ENCODE results near the gene DDX39A.
A peak's percentile ranks its signal among the peaks of the same experiment; 100 is the strongest.

DDX39A gene

GRCh38 chr19:14395710-14396336 is 23.3 kb downstream of the DDX39A start:
- DNase-seq, result no peak
- no peak for TF ChIP-seq GATA1 (IDR thresholded peaks at IDR 0.05; ENCODE audit: low read depth, low read length)
- no peak for TF ChIP-seq POLR2A (IDR thresholded peaks at IDR 0.05; ENCODE audit: low read length)

- TF ChIP-seq POLR2A (IDR thresholded peaks at IDR 0.05; ENCODE audit: low read length) (no peak), GATA1 (IDR thresholded peaks at IDR 0.05; ENCODE audit: low read depth, low read length) (no peak)
Observed at GRCh38 chr19:14395262-14395661, 23.9 kb downstream of the DDX39A start.

GRCh38 chr19:14394167-14394566 is 25.0 kb downstream of the DDX39A start:
- DNase-seq, result no peak
- TF ChIP-seq GATA1 (IDR thresholded peaks at IDR 0.05; ENCODE audit: low read depth, low read length) (no peak), POLR2A (IDR thresholded peaks at IDR 0.05; ENCODE audit: low read length) (no peak)

More at GRCh38 chr19:14395262-14395661, 23.9 kb downstream of the DDX39A start:
- no peak for DNase-seq

- TF ChIP-seq POLR2A (IDR thresholded peaks at IDR 0.05; ENCODE audit: low read length), result no peak
- no peak for TF ChIP-seq GATA1 (IDR thresholded peaks at IDR 0.05; ENCODE audit: low read depth, low read length)
- DNase-seq, result no peak
Observed at GRCh38 chr19:14393329-14393728, 25.8 kb downstream of the DDX39A start.

GRCh38 chr19:14391156-14391821 is 27.9 kb downstream of the DDX39A start:
- TF ChIP-seq GATA1 (IDR thresholded peaks at IDR 0.05; ENCODE audit: low read depth, low read length), result no peak
- no peak for TF ChIP-seq POLR2A (IDR thresholded peaks at IDR 0.05; ENCODE audit: low read length)
- peak; percentile 82 to 93 for DNase-seq

- no peak for DNase-seq
- TF ChIP-seq POLR2A (IDR thresholded peaks at IDR 0.05; ENCODE audit: low read length), result no peak
Observed at GRCh38 chr19:14390548-14390947, 28.6 kb downstream of the DDX39A start.

- no peak for DNase-seq
- TF ChIP-seq GATA1 (IDR thresholded peaks at IDR 0.05; ENCODE audit: low read depth, low read length), result no peak
Observed at GRCh38 chr19:14385492-14385891, 33.6 kb downstream of the DDX39A start.

GRCh38 chr19:14383661-14384555 is 35.2 kb downstream of the DDX39A start:
- TF ChIP-seq POLR2A (IDR thresholded peaks at IDR 0.05; ENCODE audit: low read length) (peak; percentile 29), GATA1 (IDR thresholded peaks at IDR 0.05; ENCODE audit: low read depth, low read length) (no peak)
- DNase-seq, result peak; percentile 52 to 75

GRCh38 chr19:14381689-14382474 is 37.3 kb downstream of the DDX39A start:
- DNase-seq, result peak; percentile 87
- TF ChIP-seq POLR2A (IDR thresholded peaks at IDR 0.05; ENCODE audit: low read length) (peak; percentile 70), GATA1 (IDR thresholded peaks at IDR 0.05; ENCODE audit: low read depth, low read length) (no peak)

- no peak for TF ChIP-seq GATA1 (IDR thresholded peaks at IDR 0.05; ENCODE audit: low read depth, low read length)
- no peak for TF ChIP-seq POLR2A (IDR thresholded peaks at IDR 0.05; ENCODE audit: low read length)
- no peak for DNase-seq
Observed at GRCh38 chr19:14379294-14380065, 39.7 kb downstream of the DDX39A start.

GRCh38 chr19:14378890-14379289 is 40.3 kb downstream of the DDX39A start:
- TF ChIP-seq GATA1 (IDR thresholded peaks at IDR 0.05; ENCODE audit: low read depth, low read length), result no peak

GRCh38 chr19:14377883-14378328 is 41.2 kb downstream of the DDX39A start:
- TF ChIP-seq POLR2A (IDR thresholded peaks at IDR 0.05; ENCODE audit: low read length) (no peak), GATA1 (IDR thresholded peaks at IDR 0.05; ENCODE audit: low read depth, low read length) (no peak)
- peak in 1 of 2 experiments; percentile 15 for DNase-seq

More at GRCh38 chr19:14378890-14379289, 40.3 kb downstream of the DDX39A start:
- no peak for DNase-seq

All from erythroblast (primary cell).